Vagina (tissue), 2 donors: ENCODE results near the gene DEPDC7.

Experiments used
- CTCF ChIP-seq, 3 experiments: fragments of 450-650 bp in 2 of 3; fragments of 200-600 bp in 1 of 3; sonication (generic) in 1 of 3; IDR thresholded peaks; one replicate each; pipeline ENCODE4 v1.5.1; 2017 to 2019; ENCODE audit warnings: antibody characterized with exemption in 3 of 3, mild to moderate bottlenecking in 2 of 3, moderate library complexity in 2 of 3
- POLR2A ChIP-seq, 2 donors: fragments of 450-650 bp; IDR thresholded peaks; one replicate each; pipeline ENCODE4 v1.6.1; 2017; ENCODE audit warnings: antibody characterized with exemption in 2 of 2, mild to moderate bottlenecking in 2 of 2, moderate library complexity in 2 of 2
- POLR2AphosphoS5 ChIP-seq, 2 donors: sonication (generic); formaldehyde crosslinking; IDR thresholded peaks; one replicate each; pipeline ENCODE4 v1.9.0; 2017; ENCODE audit warnings: antibody characterized with exemption in 2 of 2, mild to moderate bottlenecking in 2 of 2, low read depth in 1 of 2; ENCODE audit not compliant: insufficient read depth in 1 of 2

GRCh38 chr11:33043221-33043830, 27.6 kb downstream of the DEPDC7 start:
- no peak for TF ChIP-seq CTCF (IDR thresholded peaks at IDR 0.05)
- TF ChIP-seq POLR2A (IDR thresholded peaks at IDR 0.05): no peak
- no peak for TF ChIP-seq POLR2AphosphoS5 (IDR thresholded peaks at IDR 0.05; ENCODE audit: insufficient read depth in 1 of 2, low read depth in 1 of 2)
